ENCODE measurements around the gene DCBLD1. TPM values are rescaled to one million over a fixed set of nuclear protein-coding genes. Genes with fewer than 3 reads are reported as not detected.
A peak's percentile ranks its signal among the peaks of the same experiment; 100 is the strongest.

The DCBLD1 gene
- total RNA-seq, 4 donors from 2014 or later, result 3.8 to 11.6 (median 7.9) TPM

GRCh38 chr6:117544716-117545115 lies 62.2 kb downstream of the DCBLD1 start:
- Histone ChIP-seq H3K4me1 (peaks cover 9 to 15% (median 14%) of the 10 kb centered on the region in 4 donors), H3K4me3 (no peak overlapping the region), H3K9me3 (no peaks in the 10 kb centered on the region), H3K27me3 (no peaks in the 10 kb centered on the region), H3K36me3 (peaks cover 0 to 62% (median 32%) of the 10 kb centered on the region in 4 donors), H3K27ac (replicated peaks in 1 of 4) (no peak overlapping the region)
- intact Hi-C loops (cut with DNase I), result no loop called here
- 56% methylated on average over 3 of the region's 3 CpGs for WGBS
- DNase-seq (ENCODE audit: extremely low spot score), result no peak
- TF ChIP-seq POLR2AphosphoS5 (IDR thresholded peaks at IDR 0.05), result no peak

GRCh38 chr6:117545161-117545595 lies 62.7 kb downstream of the DCBLD1 start:
- no peak for TF ChIP-seq POLR2A (IDR thresholded peaks at IDR 0.05; ENCODE audit: low read depth)
- Histone ChIP-seq H3K4me3 (no peak overlapping the region), H3K27me3 (no peaks in the 10 kb centered on the region), H3K4me1 (peaks cover 9 to 15% (median 14%) of the 10 kb centered on the region in 4 donors), H3K9me3 (no peaks in the 10 kb centered on the region), H3K27ac (replicated peaks in 1 of 4) (no peak overlapping the region), H3K36me3 (peaks cover 0 to 57% (median 30%) of the 10 kb centered on the region in 4 donors)
- WGBS, result 80% methylated on average over 4 of the region's 4 CpGs
- intact Hi-C loops (cut with DNase I), result no loop called here
- DNase-seq (ENCODE audit: extremely low spot score), result no peak

- H3K36me3 ChIP-seq, result peaks cover 0 to 44% (median 18%) of the 10 kb centered on the region in 4 donors
- H3K4me3 ChIP-seq, result no peak overlapping the region
- no peaks in the 10 kb centered on the region for H3K27me3 ChIP-seq
- TF ChIP-seq POLR2A (IDR thresholded peaks at IDR 0.05; ENCODE audit: low read depth) (no peak), POLR2AphosphoS5 (IDR thresholded peaks at IDR 0.05) (no peak), CTCF (IDR thresholded peaks at IDR 0.05) (no peak), EP300 (IDR thresholded peaks at IDR 0.05) (no peak)
- peaks cover 9 to 15% (median 14%) of the 10 kb centered on the region in 4 donors for H3K4me1 ChIP-seq
- intact Hi-C loops (cut with DNase I), result no loop called here
- H3K9me3 ChIP-seq, result no peaks in the 10 kb centered on the region
- no peak overlapping the region for H3K27ac ChIP-seq (replicated peaks in 1 of 4)
- DNase-seq (ENCODE audit: extremely low spot score), result no peak
- 84% methylated on average over 5 of the region's 5 CpGs for WGBS
Measured at GRCh38 chr6:117546674-117547073, 64.2 kb downstream of the DCBLD1 start.

- Histone ChIP-seq H3K4me3 (peak overlapping the region; percentile 51 to 62 (median 57)), H3K36me3 (peaks cover 0 to 31% (median 13%) of the 10 kb centered on the region in 4 donors), H3K27ac (replicated peaks in 1 of 4) (peak overlapping the region; percentile 31 to 70 (median 58)), H3K9me3 (no peaks in the 10 kb centered on the region), H3K4me1 (peaks cover 9 to 15% (median 14%) of the 10 kb centered on the region in 4 donors), H3K27me3 (no peaks in the 10 kb centered on the region)
- intact Hi-C loops (cut with DNase I), result no loop called here
- 8% methylated on average over 24 of the region's 64 CpGs for WGBS
- no peak for DNase-seq (ENCODE audit: extremely low spot score)
- TF ChIP-seq CTCF (IDR thresholded peaks at IDR 0.05), result peak in 1 of 3 experiments; percentile 23
- TF ChIP-seq EP300 (IDR thresholded peaks at IDR 0.05), result no peak
- no peak for TF ChIP-seq POLR2A (IDR thresholded peaks at IDR 0.05; ENCODE audit: low read depth)
- TF ChIP-seq POLR2AphosphoS5 (IDR thresholded peaks at IDR 0.05), result peak; percentile 16 to 25
Measured at GRCh38 chr6:117547688-117548621, 65.5 kb downstream of the DCBLD1 start.

- intact Hi-C loops (cut with DNase I), result no loop called here
- H3K4me3 ChIP-seq, result peak overlapping the region in 1 of 4 donors; percentile 54
Measured at GRCh38 chr6:117548797-117549301, 66.4 kb downstream of the DCBLD1 start.

More at GRCh38 chr6:117548797-117549301, 66.4 kb downstream of the DCBLD1 start:
- Histone ChIP-seq H3K9me3 (no peaks in the 10 kb centered on the region), H3K36me3 (peaks cover 0 to 31% (median 11%) of the 10 kb centered on the region in 4 donors), H3K27me3 (no peaks in the 10 kb centered on the region), H3K4me1 (peaks cover 9 to 15% (median 14%) of the 10 kb centered on the region in 4 donors), H3K27ac (replicated peaks in 1 of 4) (no peak overlapping the region)
- no peak for DNase-seq (ENCODE audit: extremely low spot score)
- 91% methylated on average over 8 of the region's 8 CpGs for WGBS
- no peak for TF ChIP-seq EP300 (IDR thresholded peaks at IDR 0.05)
- no peak for TF ChIP-seq POLR2A (IDR thresholded peaks at IDR 0.05; ENCODE audit: low read depth)
- TF ChIP-seq CTCF (IDR thresholded peaks at IDR 0.05), result no peak
- TF ChIP-seq POLR2AphosphoS5 (IDR thresholded peaks at IDR 0.05), result no peak
